Testis (tissue), 3 donors: Measurements from ENCODE around the gene ZFR2. TPM values are rescaled to one million over a fixed set of nuclear protein-coding genes. Genes with fewer than 3 reads are reported as not detected.
"Not testable (repeated sequence)": the region's sequence is repeated elsewhere in the genome, so short reads cannot be mapped to it uniquely, and the experiment has no call there.

Experiments
- DNase-seq: peaks from one replicate; pipeline ENCODE4 v3.0.0-alpha.2; 2019
- H3K27ac ChIP-seq, 2 donors: fragments of 200-600 bp; sonication (generic); one replicate each; pipeline ENCODE4 v1.5.1; 2019
- H3K27me3 ChIP-seq: fragments of 200-600 bp; sonication (generic); one replicate; pipeline ENCODE4 v1.5.1; 2019
- H3K36me3 ChIP-seq: fragments of 200-600 bp; sonication (generic); one replicate; pipeline ENCODE4 v1.5.1; 2017; ENCODE audit warnings: low read depth; ENCODE audit errors: missing control alignments
- H3K4me1 ChIP-seq: fragments of 200-600 bp; sonication (generic); one replicate; pipeline ENCODE4 v1.5.1; 2019
- H3K4me3 ChIP-seq, 2 donors: fragments of 200-600 bp; sonication (generic); one replicate each; pipeline ENCODE4 v1.5.1; 2017 to 2019
- H3K9me3 ChIP-seq: fragments of 200-600 bp; sonication (generic); one replicate; pipeline ENCODE4 v1.5.1; 2017
- CTCF ChIP-seq, 3 experiments: fragments of 450-650 bp in 2 of 3; fragments of 200-600 bp in 1 of 3; sonication (generic) in 1 of 3; IDR thresholded peaks; one replicate each; pipeline ENCODE4 v1.5.1; 2016 to 2019; ENCODE audit warnings: antibody characterized with exemption in 3 of 3, mild to moderate bottlenecking in 2 of 3, moderate library complexity in 1 of 3
- POLR2A ChIP-seq: fragments of 450-650 bp; IDR thresholded peaks from one replicate; pipeline ENCODE4 v1.6.1; 2017; ENCODE audit warnings: antibody characterized with exemption, mild to moderate bottlenecking, moderate library complexity
- WGBS, 2 donors: methylation state at CpG; one replicate each; pipeline ENCODE4 v1.1.5; 2018; 5-methylcytosine and 5-hydroxymethylcytosine counted together
- intact Hi-C: fragments of 100-400 bp; cut with DNase I; formaldehyde crosslinking; loops from one replicate; pipeline ENCODE4 v1.15.1; 2023; ENCODE audit warnings: low total_unique reads
- polyA plus RNA-seq: library from polyadenylated mRNA; stranded (reverse); fragments of 350-450 nt; fragmentation: Illumina TruSeq; extraction: RNeasy Lipid Tissue Mini Kit (QIAGEN cat#74804); gene quantifications from one replicate; pipeline ENCODE4 v1.2.3, GENCODE V29; 2014; ENCODE audit warnings: low read depth, low replicate concordance; ENCODE audit not compliant: insufficient read depth
- total RNA-seq, 2 donors: library from RNA; depleted of rRNA; stranded (reverse); fragments of >200 nt; gene quantifications; one replicate each; pipeline ENCODE4 v1.2.3, GENCODE V29; 2016

ZFR2 gene
- total and polyA plus RNA-seq, 3 donors from 2014 or later: 23.4 to 35.0 (median 34.1) TPM

- no peak for DNase-seq
- TF ChIP-seq CTCF (IDR thresholded peaks at IDR 0.05): no peak
- TF ChIP-seq POLR2A: no peak
- intact Hi-C loops: no loop called here
- 2% methylated on average over 25 to 44 of the region's 49 CpGs for WGBS, 2 donors
- Histone ChIP-seq H3K27ac (no peak within 1 kb of the TSS), H3K4me1 (no peaks in the 10 kb centered on the region), H3K9me3 (no peaks in the 10 kb centered on the region), H3K27me3 (no peaks in the 10 kb centered on the region), H3K36me3 (no peaks in the 10 kb centered on the region), H3K4me3 (peak within 1 kb of the TSS in 1 of 2 donors; percentile 17)
These were observed 11.8 kb upstream of the ZFR2 start, which contains the start of gene ATCAY for GRCh38 chr19:3880471-3881271. ATCAY (plus strand) TSS chr19:3880685; CDS start chr19:3885768, 5,083 bp downstream.

- Histone ChIP-seq H3K9me3 (no peaks in the 10 kb centered on the region), H3K4me1 (no peaks in the 10 kb centered on the region), H3K36me3 (no peaks in the 10 kb centered on the region), H3K4me3 (no peak overlapping the region), H3K27me3 (no peaks in the 10 kb centered on the region), H3K27ac (no peak overlapping the region)
- 51 to 63% methylated on average over 12 of the region's 12 CpGs for WGBS, 2 donors
- TF ChIP-seq CTCF (IDR thresholded peaks at IDR 0.05): no peak
- no peak for TF ChIP-seq POLR2A
- no peak for DNase-seq
- intact Hi-C loops: no loop called here
These were observed 10.8 kb upstream of the ZFR2 start for GRCh38 chr19:3879656-3880055.

GRCh38 chr19:3874695-3875094 lies 5.9 kb upstream of the ZFR2 start:
- H3K4me3 ChIP-seq, intact Hi-C loops: not testable (repeated sequence)

GRCh38 chr19:3873151-3873550 lies 4.3 kb upstream of the ZFR2 start:
- DNase-seq: no peak
- intact Hi-C loops: no loop called here

More at GRCh38 chr19:3874695-3875094, 5.9 kb upstream of the ZFR2 start:
- H3K36me3 ChIP-seq, DNase-seq, H3K27me3 ChIP-seq, H3K4me1 ChIP-seq, H3K27ac ChIP-seq, H3K9me3 ChIP-seq: not testable (repeated sequence)
- 79 to 81% methylated on average over 13 of the region's 13 CpGs for WGBS, 2 donors

More at GRCh38 chr19:3873151-3873550, 4.3 kb upstream of the ZFR2 start:
- Histone ChIP-seq H3K27ac (no peak overlapping the region), H3K36me3 (no peaks in the 10 kb centered on the region), H3K4me1 (no peaks in the 10 kb centered on the region), H3K27me3 (no peaks in the 10 kb centered on the region), H3K9me3 (no peaks in the 10 kb centered on the region), H3K4me3 (no peak overlapping the region)
- TF ChIP-seq CTCF (IDR thresholded peaks at IDR 0.05): no peak
- TF ChIP-seq POLR2A: no peak
- WGBS, 2 donors: 51 to 64% methylated on average over 4 of the region's 4 CpGs
